Spleen (tissue), 11 donors: Measurements from ENCODE around the gene KDM2A. TPM values are rescaled to one million over a fixed set of nuclear protein-coding genes. Genes with fewer than 3 reads are reported as not detected.
A peak's percentile ranks its signal among the peaks of the same experiment; 100 is the strongest.

ENCODE experiments used
- DNase-seq: peaks from one replicate; pipeline ENCODE4 v3.0.0-alpha.2; 2020
- H3K27ac ChIP-seq, 8 donors: fragments of 200-600 bp; sonication (generic) in 7 of 8; 1 replicate in 4 of 8; 2 replicates in 4 of 8; pipeline versions ENCODE4 v1.5.0 to v1.8.0; 2016 to 2021; ENCODE audit warnings: inconsistent platforms in 4 of 8, mild to moderate bottlenecking in 4 of 8, moderate library complexity in 1 of 8
- H3K27me3 ChIP-seq, 7 donors: fragments of 200-600 bp; sonication (generic) in 6 of 7; replicated peaks in 1 of 7; 1 replicate in 4 of 7; 2 replicates in 3 of 7; pipeline versions ENCODE4 v1.5.0 to v1.8.0; 2016 to 2021; ENCODE audit warnings: inconsistent platforms in 3 of 7, mild to moderate bottlenecking in 1 of 7
- H3K36me3 ChIP-seq, 6 donors: fragments of 200-600 bp; sonication (generic) in 5 of 6; 1 replicate in 4 of 6; 2 replicates in 2 of 6; pipeline versions ENCODE4 v1.5.0 to v1.8.0; 2016 to 2021; ENCODE audit warnings: inconsistent platforms in 2 of 6
- H3K4me1 ChIP-seq, 6 donors: fragments of 200-600 bp; sonication (generic) in 5 of 6; 1 replicate in 3 of 6; 2 replicates in 3 of 6; pipeline versions ENCODE4 v1.5.0 to v1.8.0; 2016 to 2021; ENCODE audit warnings: inconsistent platforms in 3 of 6
- H3K4me3 ChIP-seq, 8 donors: fragments of 200-600 bp; sonication (generic) in 7 of 8; 1 replicate in 4 of 8; 2 replicates in 4 of 8; pipeline versions ENCODE4 v1.5.0 to v1.8.0; 2016 to 2021; ENCODE audit warnings: inconsistent platforms in 4 of 8, mild to moderate bottlenecking in 4 of 8, moderate library complexity in 2 of 8
- H3K9me3 ChIP-seq, 8 donors: fragments of 200-600 bp; sonication (generic) in 7 of 8; 1 replicate in 4 of 8; 2 replicates in 4 of 8; pipeline versions ENCODE4 v1.5.0 to v1.8.0; 2016 to 2021; ENCODE audit warnings: inconsistent platforms in 4 of 8
- POLR2A ChIP-seq, 3 donors: fragments of 450-650 bp; IDR thresholded peaks; one replicate each; pipeline ENCODE4 v1.5.1; 2017; ENCODE audit warnings: antibody characterized with exemption in 3 of 3, mild to moderate bottlenecking in 1 of 3
- POLR2AphosphoS5 ChIP-seq, 3 donors: sonication (generic); formaldehyde crosslinking; IDR thresholded peaks; one replicate each; pipeline ENCODE4 v1.5.1; 2017; ENCODE audit warnings: antibody characterized with exemption in 3 of 3
- WGBS, 5 donors: extraction: QIAGEN DNeasy Blood & Tissue Kit in 3 of 5; methylation state at CpG; one replicate each; pipeline versions ENCODE4 v1.1.5 to v1.1.7; 2013 to 2018; 5-methylcytosine and 5-hydroxymethylcytosine counted together
- intact Hi-C: fragments of 100-400 bp; cut with DNase I; formaldehyde crosslinking; loops from one replicate; pipeline ENCODE4 v1.15.0; 2023; ENCODE audit warnings: low total_unique reads
- polyA plus RNA-seq, 3 donors: library from polyadenylated mRNA; stranded (reverse); fragments of 200-250 nt; gene quantifications; one replicate each; pipeline ENCODE4 v1.2.1, GENCODE V29; 2013
- total RNA-seq, 7 donors: library from RNA; depleted of rRNA in 3 of 7; stranded (reverse); fragments of >200 nt in 3 of 7; fragmentation: NEBNext Ultra II Directional in 4 of 7; extraction: Animal tissue kit (Norgen Biotek cat#: 25700) in 4 of 7; gene quantifications; one replicate each; pipeline versions ENCODE4 v1.1.0 to v1.2.1, GENCODE V29; 2016 to 2021
- TF ChIP-seq, protein P1 (sequence below), 11 experiments: fragments of 200-600 bp in 7 of 11; fragments of 450-650 bp in 4 of 11; sonication (generic) in 4 of 11; IDR thresholded peaks in 8 of 11; conservative IDR thresholded peaks in 3 of 11; 1 replicate in 7 of 11; 2 replicates in 4 of 11; pipeline versions ENCODE4 v1.4.0 to v1.8.0; 2016 to 2021; ENCODE audit warnings: antibody characterized with exemption in 11 of 11, inconsistent platforms in 4 of 11, mild to moderate bottlenecking in 1 of 11
- donor health status: healthy with polysubstance abuse.
- donor health status: DM: no; HTN: no; CAD: no; lungs with moderate emphysema.
- donor health status: DM: no; HTN: no; CAD: no.
- donor health status: Bipolar disorder and iron deficiency.
- donor health status: healthy.
- donor health status: DM: no; HTN: no; CAD: no.
- donor health status: DM: yes; HTN: yes; CAD: no.

KDM2A gene
- total and polyA plus RNA-seq, 10 donors: 18.5 to 149 (median 125) TPM

DNA sequence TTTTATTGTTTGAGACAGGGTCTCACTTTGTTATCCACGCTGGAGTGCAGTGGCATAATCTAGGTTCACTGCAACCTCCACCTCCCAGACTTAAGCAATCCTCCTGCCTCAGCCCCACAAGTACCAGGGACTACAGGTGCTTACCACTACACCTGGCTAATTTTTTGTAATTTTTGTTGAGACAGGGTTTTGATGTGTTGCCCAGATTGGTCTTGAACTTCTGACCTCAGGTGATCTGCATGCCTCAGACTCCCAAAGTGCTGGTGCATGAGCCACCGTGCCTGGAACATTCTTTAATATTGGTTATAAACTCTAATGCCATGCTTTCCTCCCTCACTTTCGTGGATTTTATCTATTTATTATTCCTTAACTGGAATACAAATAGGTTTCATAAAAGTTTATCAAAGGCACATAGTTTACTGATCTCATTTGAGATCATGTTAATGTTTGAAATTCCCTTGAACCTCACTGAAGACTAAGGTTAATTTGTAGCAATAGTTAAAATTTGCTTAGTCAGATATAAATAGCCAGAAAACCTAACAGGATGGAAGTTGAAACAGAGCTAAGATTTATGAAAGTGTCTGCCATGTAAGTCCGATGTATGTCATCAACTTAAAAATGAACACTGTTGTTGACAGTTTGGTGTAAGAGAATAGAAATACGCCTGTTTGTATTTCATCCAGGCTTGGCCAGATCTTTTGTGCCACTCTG, 27.6 kb downstream of the KDM2A start:
- Histone ChIP-seq H3K4me3 (no peak overlapping the region), H3K27ac (peak overlapping the region in 1 of 8 donors; percentile 47), H3K36me3 (peaks cover 0 to 97% (median 44%) of the 10 kb centered on the region in 6 donors), H3K27me3 (no peaks in the 10 kb centered on the region), H3K9me3 (no peaks in the 10 kb centered on the region), H3K4me1 (peaks cover 0 to 28% (median 11%) of the 10 kb centered on the region in 6 donors)
- intact Hi-C loops: no loop called here
- TF ChIP-seq POLR2AphosphoS5 (IDR thresholded peaks at IDR 0.05): no peak
- TF ChIP-seq, protein P1, sequence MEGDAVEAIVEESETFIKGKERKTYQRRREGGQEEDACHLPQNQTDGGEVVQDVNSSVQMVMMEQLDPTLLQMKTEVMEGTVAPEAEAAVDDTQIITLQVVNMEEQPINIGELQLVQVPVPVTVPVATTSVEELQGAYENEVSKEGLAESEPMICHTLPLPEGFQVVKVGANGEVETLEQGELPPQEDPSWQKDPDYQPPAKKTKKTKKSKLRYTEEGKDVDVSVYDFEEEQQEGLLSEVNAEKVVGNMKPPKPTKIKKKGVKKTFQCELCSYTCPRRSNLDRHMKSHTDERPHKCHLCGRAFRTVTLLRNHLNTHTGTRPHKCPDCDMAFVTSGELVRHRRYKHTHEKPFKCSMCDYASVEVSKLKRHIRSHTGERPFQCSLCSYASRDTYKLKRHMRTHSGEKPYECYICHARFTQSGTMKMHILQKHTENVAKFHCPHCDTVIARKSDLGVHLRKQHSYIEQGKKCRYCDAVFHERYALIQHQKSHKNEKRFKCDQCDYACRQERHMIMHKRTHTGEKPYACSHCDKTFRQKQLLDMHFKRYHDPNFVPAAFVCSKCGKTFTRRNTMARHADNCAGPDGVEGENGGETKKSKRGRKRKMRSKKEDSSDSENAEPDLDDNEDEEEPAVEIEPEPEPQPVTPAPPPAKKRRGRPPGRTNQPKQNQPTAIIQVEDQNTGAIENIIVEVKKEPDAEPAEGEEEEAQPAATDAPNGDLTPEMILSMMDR (IDR thresholded peaks at IDR 0.05 in 8 of 11, conservative IDR thresholded peaks at IDR 0.05 in 3 of 11): no peak
- TF ChIP-seq POLR2A (IDR thresholded peaks at IDR 0.05): no peak
- WGBS, 5 donors: 86 to 91% (median 88%) methylated on average over 5 of the region's 5 CpGs
- DNase-seq: no peak

DNA sequence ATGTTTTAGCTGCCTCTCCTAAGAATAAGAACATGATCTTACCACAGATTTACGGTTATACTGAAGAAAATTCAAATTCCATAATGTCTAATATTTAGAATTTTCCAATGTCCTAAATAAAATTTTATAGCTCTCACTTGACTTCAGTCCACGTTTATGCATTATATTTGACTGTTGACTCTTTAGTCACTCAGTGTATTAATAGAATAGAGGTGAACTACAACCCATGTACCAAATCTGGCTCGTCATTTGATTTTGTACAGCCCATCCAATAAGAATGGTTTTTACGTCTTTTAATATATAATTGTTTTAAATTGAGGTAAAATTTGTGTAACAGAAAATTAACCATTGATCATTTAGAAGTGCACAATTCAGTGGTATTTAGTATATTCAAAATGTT, 34.9 kb downstream of the KDM2A start:
- no peak overlapping the region for H3K27ac ChIP-seq
- no peak overlapping the region for H3K4me3 ChIP-seq
- 87 to 94% (median 89%) methylated on average over 4 of the region's 4 CpGs for WGBS, 5 donors
- no peak for DNase-seq
- intact Hi-C loops: no loop called here
- H3K4me1 ChIP-seq: peaks cover 0 to 18% (median 1%) of the 10 kb centered on the region in 6 donors
- H3K9me3 ChIP-seq: no peaks in the 10 kb centered on the region
- H3K27me3 ChIP-seq: no peaks in the 10 kb centered on the region
- H3K36me3 ChIP-seq: peaks cover 0 to 82% (median 28%) of the 10 kb centered on the region in 6 donors
- TF ChIP-seq, protein P1 (IDR thresholded peaks at IDR 0.05 in 8 of 11, conservative IDR thresholded peaks at IDR 0.05 in 3 of 11): no peak
- TF ChIP-seq POLR2AphosphoS5 (IDR thresholded peaks at IDR 0.05) (no peak), POLR2A (IDR thresholded peaks at IDR 0.05) (no peak)

DNA sequence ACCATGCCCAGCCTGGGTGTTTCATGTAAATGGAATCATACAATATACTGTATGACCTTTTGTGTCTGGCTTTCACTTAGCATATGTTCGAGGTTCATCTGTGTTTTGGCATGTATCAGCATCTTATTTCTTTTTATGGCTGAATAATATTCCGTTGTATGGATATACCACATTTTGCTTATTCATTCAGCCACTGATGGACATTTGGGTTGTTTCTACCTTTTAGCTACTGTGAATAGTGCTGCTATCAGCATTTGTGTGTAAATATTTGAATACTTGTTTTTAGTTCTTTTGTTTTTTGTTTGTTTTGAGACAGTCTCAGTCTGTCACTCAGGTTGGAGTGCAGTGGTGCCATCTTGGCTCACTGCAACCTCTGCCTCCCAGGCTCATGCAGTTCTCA, 35.7 kb downstream of the KDM2A start:
- TF ChIP-seq POLR2AphosphoS5 (IDR thresholded peaks at IDR 0.05) (no peak), POLR2A (IDR thresholded peaks at IDR 0.05) (no peak)
- TF ChIP-seq, protein P1 (IDR thresholded peaks at IDR 0.05 in 8 of 11, conservative IDR thresholded peaks at IDR 0.05 in 3 of 11): no peak
- H3K27me3 ChIP-seq: no peaks in the 10 kb centered on the region
- 90 to 98% (median 97%) methylated on average over 2 of the region's 2 CpGs for WGBS, 5 donors
- no peaks in the 10 kb centered on the region for H3K9me3 ChIP-seq
- no peak for DNase-seq
- H3K4me1 ChIP-seq: peaks cover 0 to 24% (median 5%) of the 10 kb centered on the region in 6 donors
- intact Hi-C loops: no loop called here
- H3K27ac ChIP-seq: no peak overlapping the region
- no peak overlapping the region for H3K4me3 ChIP-seq
- H3K36me3 ChIP-seq: peaks cover 0 to 75% (median 23%) of the 10 kb centered on the region in 6 donors

DNA sequence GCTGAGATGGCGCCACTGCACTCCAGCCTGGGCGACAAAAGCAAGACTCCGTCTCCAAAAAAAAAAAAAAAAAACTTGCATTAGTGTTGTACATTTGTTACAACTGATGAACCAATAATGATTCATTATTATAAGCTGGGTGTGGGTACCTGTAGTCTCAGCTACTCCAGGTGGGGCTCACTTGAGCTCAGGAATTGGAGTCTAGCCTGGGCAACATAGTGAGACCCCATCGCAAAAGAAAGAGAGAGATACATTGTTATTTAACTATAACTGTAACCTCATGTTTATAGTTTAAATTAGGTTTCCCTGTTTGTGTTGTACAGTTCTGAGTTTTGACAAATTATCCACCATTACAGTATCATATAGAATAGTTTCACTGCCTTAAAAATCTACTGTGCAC, 38.6 kb downstream of the KDM2A start:
- TF ChIP-seq, protein P1 (IDR thresholded peaks at IDR 0.05 in 8 of 11, conservative IDR thresholded peaks at IDR 0.05 in 3 of 11): no peak
- TF ChIP-seq POLR2AphosphoS5 (IDR thresholded peaks at IDR 0.05): no peak
- TF ChIP-seq POLR2A (IDR thresholded peaks at IDR 0.05): no peak
- Histone ChIP-seq H3K27me3 (no peaks in the 10 kb centered on the region), H3K4me1 (peaks cover 0 to 53% (median 21%) of the 10 kb centered on the region in 6 donors), H3K36me3 (peaks cover 0 to 50% (median 0%) of the 10 kb centered on the region in 6 donors), H3K9me3 (no peaks in the 10 kb centered on the region), H3K27ac (no peak overlapping the region), H3K4me3 (no peak overlapping the region)
- no peak for DNase-seq
- WGBS, 5 donors: 97 to 100% (median 98%) methylated on average over 4 of the region's 4 CpGs
- intact Hi-C loops: no loop called here
